Measurements from ENCODE around the gene PRKN.

GRCh38 chr6:161748535-161749416 lies 978.8 kb downstream of the PRKN start:
- TF ChIP-seq CTCF (IDR thresholded peaks at IDR 0.05; ENCODE audit: low read length): peak; percentile 30
- TF ChIP-seq EZH2 (optimal IDR thresholded peaks at IDR 0.05; ENCODE audit: low read depth, low read length): no peak
- TF ChIP-seq EZH2phosphoT487 (IDR thresholded peaks at IDR 0.05; ENCODE audit: low read length): no peak
